HG03575 (cell line): Measurements from ENCODE around the gene TMEM233.

Source experiments
- ATAC-seq: cut with Tn5 transposase; IDR thresholded peaks from one replicate; pipeline ENCODE4 v1.9.1; 2021; ENCODE audit not compliant: unreplicated experiment, insufficient number of reproducible peaks, low FRiP score; ENCODE audit errors: extremely low read depth

TMEM233 gene

GRCh38 chr12:119593578-119594398 is at the start of gene TMEM233:
Gene TMEM233 (plus strand): TSS chr12:119593774. CDS start chr12:119593849, 75 bp downstream.
- no peak for ATAC-seq

- no peak for ATAC-seq
These were observed 48.6 kb upstream of the TMEM233 start for GRCh38 chr12:119544765-119545625.

- ATAC-seq, result no peak
These were observed 47.2 kb upstream of the TMEM233 start for GRCh38 chr12:119546340-119546739.

GRCh38 chr12:119547001-119547400 is 46.6 kb upstream of the TMEM233 start:
- no peak for ATAC-seq

GRCh38 chr12:119556854-119557253 is 36.7 kb upstream of the TMEM233 start:
- no peak for ATAC-seq

GRCh38 chr12:119565404-119565803 is 28.2 kb upstream of the TMEM233 start:
- no peak for ATAC-seq

GRCh38 chr12:119570771-119571170 is 22.8 kb upstream of the TMEM233 start:
- ATAC-seq, result no peak

GRCh38 chr12:119573086-119573485 is 20.5 kb upstream of the TMEM233 start:
- no peak for ATAC-seq

GRCh38 chr12:119574255-119574654 is 19.3 kb upstream of the TMEM233 start:
- ATAC-seq, result no peak

- ATAC-seq, result no peak
These were observed 17.3 kb upstream of the TMEM233 start for GRCh38 chr12:119576118-119576810.

- no peak for ATAC-seq
These were observed 16.7 kb upstream of the TMEM233 start for GRCh38 chr12:119576915-119577314.

- ATAC-seq, result no peak
These were observed 15.5 kb upstream of the TMEM233 start for GRCh38 chr12:119578112-119578511.

- no peak for ATAC-seq
These were observed 4.5 kb upstream of the TMEM233 start for GRCh38 chr12:119589097-119589496.

- ATAC-seq, result no peak
These were observed 3.9 kb upstream of the TMEM233 start for GRCh38 chr12:119589634-119590033.

GRCh38 chr12:119592232-119592631 is 1.3 kb upstream of the TMEM233 start:
- no peak for ATAC-seq

- no peak for ATAC-seq
These were observed 791 bp downstream of the TMEM233 start for GRCh38 chr12:119594399-119594730.

GRCh38 chr12:119594772-119595445 is 1.3 kb downstream of the TMEM233 start:
- no peak for ATAC-seq

- ATAC-seq, result no peak
These were observed 4.6 kb downstream of the TMEM233 start for GRCh38 chr12:119598159-119598558.
